GM12872 (cell line): ENCODE measurements around the gene STRADA.

Experiments
- TF ChIP-seq, protein P1 (sequence below): IDR thresholded peaks from 3 replicates; pipeline ENCODE4 v1.5.1; 2011; ENCODE audit warnings: low read depth, mild to moderate bottlenecking, low read length, moderate library complexity; ENCODE audit not compliant: insufficient read depth

Gene STRADA

DNA sequence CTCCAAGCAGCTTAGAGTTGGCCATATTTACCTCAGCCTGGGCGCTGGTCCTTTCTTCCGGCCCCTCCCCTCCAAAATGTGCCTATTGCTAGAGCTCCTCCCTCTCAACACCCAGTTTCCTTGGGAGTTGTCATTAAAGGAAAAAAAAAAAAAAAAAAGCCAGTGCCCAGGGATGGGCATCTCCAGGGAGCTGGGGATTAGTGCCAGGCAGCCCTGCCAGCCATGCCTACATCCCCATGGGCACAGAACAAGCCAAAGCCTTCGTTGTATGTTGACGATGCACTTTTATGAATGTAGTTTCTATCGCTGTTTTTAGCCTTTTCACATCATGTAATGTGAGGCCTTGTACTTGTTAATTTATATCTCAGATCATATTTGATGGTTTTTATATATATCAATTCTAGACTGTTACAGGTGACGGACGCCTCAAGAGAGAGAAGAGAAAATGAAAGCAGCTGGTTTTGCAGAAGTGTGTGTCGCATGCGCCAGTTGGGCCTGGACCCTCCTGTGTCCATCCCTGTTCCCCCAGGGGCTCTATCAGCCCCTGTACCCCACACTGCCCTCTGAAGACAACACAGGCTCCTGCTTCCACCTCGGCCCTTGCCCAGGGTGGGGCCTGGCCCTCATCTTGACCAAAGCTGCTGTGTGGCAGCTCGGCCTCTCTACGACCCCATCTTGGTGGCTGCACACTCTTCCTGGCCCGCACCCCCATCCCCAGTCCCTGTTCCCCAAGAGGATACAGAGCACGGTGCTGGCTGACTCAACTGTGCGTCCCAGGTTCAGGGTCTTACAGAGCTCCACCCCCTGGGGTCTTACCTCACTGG lies 46.4 kb downstream of the STRADA start:
- TF ChIP-seq, protein P1, sequence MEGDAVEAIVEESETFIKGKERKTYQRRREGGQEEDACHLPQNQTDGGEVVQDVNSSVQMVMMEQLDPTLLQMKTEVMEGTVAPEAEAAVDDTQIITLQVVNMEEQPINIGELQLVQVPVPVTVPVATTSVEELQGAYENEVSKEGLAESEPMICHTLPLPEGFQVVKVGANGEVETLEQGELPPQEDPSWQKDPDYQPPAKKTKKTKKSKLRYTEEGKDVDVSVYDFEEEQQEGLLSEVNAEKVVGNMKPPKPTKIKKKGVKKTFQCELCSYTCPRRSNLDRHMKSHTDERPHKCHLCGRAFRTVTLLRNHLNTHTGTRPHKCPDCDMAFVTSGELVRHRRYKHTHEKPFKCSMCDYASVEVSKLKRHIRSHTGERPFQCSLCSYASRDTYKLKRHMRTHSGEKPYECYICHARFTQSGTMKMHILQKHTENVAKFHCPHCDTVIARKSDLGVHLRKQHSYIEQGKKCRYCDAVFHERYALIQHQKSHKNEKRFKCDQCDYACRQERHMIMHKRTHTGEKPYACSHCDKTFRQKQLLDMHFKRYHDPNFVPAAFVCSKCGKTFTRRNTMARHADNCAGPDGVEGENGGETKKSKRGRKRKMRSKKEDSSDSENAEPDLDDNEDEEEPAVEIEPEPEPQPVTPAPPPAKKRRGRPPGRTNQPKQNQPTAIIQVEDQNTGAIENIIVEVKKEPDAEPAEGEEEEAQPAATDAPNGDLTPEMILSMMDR, result no peak

DNA sequence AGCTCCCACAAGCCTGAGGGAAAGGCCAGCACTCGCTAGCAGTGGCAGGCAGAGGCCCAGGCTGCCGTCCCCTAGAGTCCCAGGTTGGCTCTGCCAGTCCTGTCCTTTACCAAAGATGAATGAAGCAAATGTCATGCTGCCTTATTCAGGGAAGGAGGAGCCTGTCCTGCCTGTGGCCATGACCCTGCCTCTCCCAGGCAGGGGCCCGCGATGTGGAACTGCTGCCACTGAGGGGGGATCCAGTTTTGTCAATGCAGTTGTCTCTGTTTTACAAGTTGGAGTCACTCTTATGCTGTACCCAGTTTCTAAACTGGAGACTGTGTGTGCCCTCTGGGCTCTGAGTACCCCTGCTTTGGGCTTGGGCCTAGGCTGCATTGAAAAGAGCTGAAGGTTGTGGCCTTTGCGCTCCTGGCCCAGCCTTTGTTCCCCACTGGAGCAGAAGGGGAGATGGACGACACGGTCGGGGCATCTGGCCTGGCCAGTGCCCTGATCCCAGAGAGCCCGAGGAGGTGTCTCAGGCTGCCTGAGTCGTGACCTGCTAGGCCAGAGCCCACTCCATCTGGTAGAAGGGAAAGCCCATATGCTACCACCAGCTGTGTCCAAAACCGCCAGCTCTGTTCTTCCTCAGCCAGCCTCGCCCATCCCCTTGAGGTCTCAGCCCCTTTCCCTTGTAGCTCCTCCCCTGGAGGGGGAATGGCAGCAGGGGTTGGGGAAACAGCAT lies 47.2 kb downstream of the STRADA start:
- TF ChIP-seq, protein P1, result no peak

DNA sequence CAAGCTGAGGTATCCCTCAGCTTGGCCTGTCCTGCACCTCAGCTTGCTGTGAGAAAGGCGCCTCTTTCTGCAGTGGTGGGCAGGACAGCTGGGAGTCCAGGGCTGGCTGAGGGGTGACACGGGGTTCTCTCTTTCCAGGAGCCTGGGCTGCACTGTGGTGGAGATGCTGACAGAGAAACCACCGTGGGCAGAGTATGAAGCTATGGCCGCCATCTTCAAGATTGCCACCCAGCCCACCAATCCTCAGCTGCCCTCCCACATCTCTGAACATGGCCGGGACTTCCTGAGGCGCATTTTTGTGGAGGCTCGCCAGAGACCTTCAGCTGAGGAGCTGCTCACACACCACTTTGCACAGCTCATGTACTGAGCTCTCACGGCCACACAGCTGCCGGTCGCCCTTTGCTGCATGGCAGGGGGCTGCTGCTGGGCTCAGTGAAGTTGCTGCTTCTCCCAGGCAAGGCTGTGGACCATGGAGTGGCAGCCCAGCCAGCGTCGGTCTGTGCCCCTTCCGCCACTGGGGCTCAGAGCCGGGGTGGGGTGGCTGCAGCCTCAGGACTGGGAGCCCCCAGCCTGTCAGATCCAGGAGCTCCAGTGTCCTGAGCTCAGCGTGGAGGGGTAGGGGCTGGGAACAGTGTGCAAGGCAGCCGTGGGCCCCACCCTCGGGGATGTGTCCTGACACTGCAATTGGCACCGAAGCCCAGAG lies 48.0 kb downstream of the STRADA start:
- TF ChIP-seq, protein P1, result no peak

DNA sequence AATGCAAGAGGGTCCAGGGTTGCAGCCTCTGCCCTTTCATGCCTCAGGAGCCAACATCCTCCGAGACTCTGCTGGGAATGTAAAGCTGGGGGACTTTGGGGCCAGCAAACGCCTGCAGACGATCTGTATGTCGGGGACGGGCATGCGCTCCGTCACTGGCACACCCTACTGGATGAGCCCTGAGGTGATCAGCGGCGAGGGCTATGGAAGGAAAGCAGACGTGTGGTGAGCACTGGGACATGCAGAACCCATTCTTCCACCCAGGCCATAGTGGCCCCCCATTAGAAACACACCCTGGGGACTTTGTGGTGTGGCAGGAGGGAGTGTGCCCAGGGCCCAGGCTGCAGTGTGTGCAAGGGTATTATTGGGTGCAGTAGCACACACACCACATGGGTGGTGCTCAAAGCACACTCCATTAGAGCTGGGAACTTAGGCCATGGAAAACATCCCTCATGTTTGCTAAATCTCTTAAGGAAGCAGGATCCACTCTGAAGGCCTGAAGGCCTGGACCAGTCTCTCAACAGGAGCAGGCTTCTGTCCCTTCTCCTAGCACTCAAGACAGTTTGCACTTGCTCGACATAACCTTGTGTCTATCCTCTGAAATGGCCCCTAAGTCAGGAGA lies 49.3 kb downstream of the STRADA start:
- TF ChIP-seq, protein P1, result 0 out of 3 replicates have a peak, but pooled peaks have one; percentile 10

DNA sequence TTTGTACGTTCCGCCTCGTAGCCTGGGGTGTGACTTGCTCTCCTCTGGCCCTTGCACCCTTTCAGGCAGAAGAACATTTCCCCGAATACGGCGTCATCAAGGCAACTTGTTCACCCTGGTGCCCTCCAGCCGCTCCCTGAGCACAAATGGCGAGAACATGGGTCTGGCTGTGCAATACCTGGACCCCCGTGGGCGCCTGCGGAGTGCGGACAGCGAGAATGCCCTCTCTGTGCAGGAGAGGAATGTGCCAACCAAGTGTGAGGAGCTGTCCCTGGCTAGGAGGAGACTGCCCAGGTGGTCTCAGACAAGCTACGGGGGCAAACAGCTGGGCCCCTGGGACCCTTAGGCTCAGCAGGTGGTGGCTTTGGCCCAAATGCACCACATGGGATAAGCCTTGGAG lies 52.1 kb downstream of the STRADA start:
- TF ChIP-seq, protein P1, result no peak

DNA sequence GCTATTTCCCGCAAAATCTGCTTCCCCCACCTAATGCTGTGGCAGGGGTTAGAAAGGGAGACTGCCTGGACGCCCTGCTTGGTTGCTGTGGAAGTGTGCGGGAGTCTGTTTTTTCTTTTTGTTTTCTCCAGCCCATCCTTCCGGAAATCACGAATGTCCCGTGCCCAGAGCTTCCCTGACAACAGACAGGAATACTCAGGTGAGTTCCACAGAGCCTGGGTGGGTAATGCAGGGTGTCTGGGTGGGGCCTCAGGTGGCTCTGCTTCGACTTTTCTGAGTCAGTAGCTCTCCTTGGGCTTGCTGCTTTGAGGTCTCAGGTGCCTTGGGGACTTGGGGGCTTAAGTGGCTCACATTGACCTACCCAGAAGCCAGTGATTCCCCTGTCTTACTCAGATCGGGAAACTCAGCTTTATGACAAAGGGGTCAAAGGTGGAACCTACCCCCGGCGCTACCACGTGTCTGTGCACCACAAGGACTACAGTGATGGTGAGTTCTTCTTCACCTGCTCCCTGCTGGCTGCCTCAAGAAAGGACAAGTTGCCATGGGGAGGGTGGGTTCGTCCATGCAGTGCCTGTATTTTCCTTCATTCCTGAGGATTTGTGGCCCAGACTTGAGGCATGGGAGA lies 53.1 kb downstream of the STRADA start:
- TF ChIP-seq, protein P1, result 0 out of 3 replicates have a peak, but pooled peaks have one; percentile 13
